H9 (cell line): ENCODE results near the gene HES4. TPM values are rescaled to one million over a fixed set of nuclear protein-coding genes. Genes with fewer than 3 reads are reported as not detected.
"Not testable (repeated sequence)": the region's sequence is repeated elsewhere in the genome, so short reads cannot be mapped to it uniquely, and the experiment has no call there.

Experiments used
- DNase-seq: peaks from one replicate; pipeline ENCODE4 v3.0.0-alpha.2; 2017
- H2AFZ ChIP-seq: one replicate; pipeline ENCODE4 v1.6.1; 2013; ENCODE audit warnings: mild to moderate bottlenecking, low read length, control low read depth, moderate library complexity
- H2AK5ac ChIP-seq: 2 replicates; pipeline ENCODE4 v1.6.1; 2013; ENCODE audit warnings: low read length, control low read depth, mixed read lengths; ENCODE audit not compliant: insufficient read length
- H2BK120ac ChIP-seq: one replicate; pipeline ENCODE4 v1.6.1; 2013; ENCODE audit warnings: low read depth, mild to moderate bottlenecking, low read length, control low read depth, inconsistent platforms; ENCODE audit not compliant: poor library complexity, severe bottlenecking
- H2BK12ac ChIP-seq: 2 replicates; pipeline ENCODE4 v1.6.1; 2013; ENCODE audit warnings: low read length, control low read depth, mixed read lengths, low read depth; ENCODE audit not compliant: insufficient read length
- H2BK15ac ChIP-seq: 2 replicates; pipeline ENCODE4 v1.6.1; 2013; ENCODE audit warnings: low read depth, low read length, control low read depth
- H2BK20ac ChIP-seq: one replicate; pipeline ENCODE4 v1.6.1; 2013; ENCODE audit warnings: low read depth, mild to moderate bottlenecking, low read length, control low read depth, inconsistent platforms; ENCODE audit not compliant: poor library complexity, severe bottlenecking
- H2BK5ac ChIP-seq: 2 replicates; pipeline ENCODE4 v1.6.1; 2013; ENCODE audit warnings: low read length, control low read depth, mixed read lengths; ENCODE audit not compliant: insufficient read length
- H3K14ac ChIP-seq: 2 replicates; pipeline ENCODE4 v1.6.1; 2013; ENCODE audit warnings: low read length, control low read depth; ENCODE audit not compliant: insufficient read depth
- H3K18ac ChIP-seq: 2 replicates; pipeline ENCODE4 v1.6.1; 2013; ENCODE audit warnings: low read depth, mild to moderate bottlenecking, mixed read lengths, low read length, control low read depth; ENCODE audit not compliant: insufficient read length
- H3K23ac ChIP-seq: 2 replicates; pipeline ENCODE4 v1.6.1; 2013; ENCODE audit warnings: low read length, control low read depth, mixed read lengths, low read depth; ENCODE audit not compliant: insufficient read length
- H3K23me2 ChIP-seq: 2 replicates; pipeline ENCODE4 v1.6.1; 2013; ENCODE audit warnings: low read depth, mild to moderate bottlenecking, mixed read lengths, low read length, control low read depth; ENCODE audit not compliant: insufficient read length, poor library complexity, severe bottlenecking
- H3K27ac ChIP-seq: 2 replicates; pipeline ENCODE4 v1.5.1; 2013; ENCODE audit warnings: low read length, control low read depth, mixed read lengths, low read depth; ENCODE audit not compliant: insufficient read length
- H3K27me3 ChIP-seq: 2 replicates; pipeline ENCODE4 v1.6.1; 2013; ENCODE audit warnings: low read length, control low read depth, inconsistent platforms; ENCODE audit not compliant: insufficient read depth
- H3K4ac ChIP-seq: 2 replicates; pipeline ENCODE4 v1.6.1; 2013; ENCODE audit warnings: low read depth, mild to moderate bottlenecking, control low read depth, inconsistent platforms, low read length, moderate library complexity
- H3K4me1 ChIP-seq: 2 replicates; pipeline ENCODE4 v1.6.1; 2013; ENCODE audit warnings: low read length, control low read depth, inconsistent platforms; ENCODE audit not compliant: insufficient read depth
- H3K4me2 ChIP-seq: 2 replicates; pipeline ENCODE4 v1.6.1; 2013; ENCODE audit warnings: low read length, control low read depth, mixed read lengths; ENCODE audit not compliant: insufficient read length, insufficient read depth
- H3K56ac ChIP-seq: 2 replicates; pipeline ENCODE4 v1.6.1; 2013; ENCODE audit warnings: low read depth, mild to moderate bottlenecking, mixed read lengths, low read length, control low read depth; ENCODE audit not compliant: insufficient read length
- H3K79me1 ChIP-seq: 2 replicates; pipeline ENCODE4 v1.6.1; 2013; ENCODE audit warnings: low read depth, mild to moderate bottlenecking, moderate library complexity, low read length, control low read depth, inconsistent platforms; ENCODE audit not compliant: insufficient read depth, poor library complexity, severe bottlenecking
- H3K79me2 ChIP-seq: 2 replicates; pipeline ENCODE4 v1.6.1; 2013; ENCODE audit warnings: low read length, control low read depth, inconsistent platforms; ENCODE audit not compliant: insufficient read depth
- H3K9ac ChIP-seq: 2 replicates; pipeline ENCODE4 v1.6.1; 2013; ENCODE audit warnings: low read length, control low read depth, mixed read lengths; ENCODE audit not compliant: insufficient read length; ENCODE audit errors: extremely low read depth
- H3K9me3 ChIP-seq: one replicate; pipeline ENCODE4 v1.6.1; 2013; ENCODE audit warnings: low read depth, low read length, inconsistent platforms; ENCODE audit not compliant: control insufficient read depth
- H3T11ph ChIP-seq: one replicate; pipeline ENCODE4 v1.6.1; 2013; ENCODE audit warnings: mild to moderate bottlenecking, low read length, control low read depth, inconsistent platforms
- H4K20me1 ChIP-seq: one replicate; pipeline ENCODE4 v1.6.1; 2013; ENCODE audit not compliant: control insufficient read depth, insufficient read length, insufficient read depth
- H4K5ac ChIP-seq: 2 replicates; pipeline ENCODE4 v1.6.1; 2013; ENCODE audit warnings: low read depth, mild to moderate bottlenecking, mixed read lengths, low read length, control low read depth; ENCODE audit not compliant: insufficient read length
- H4K8ac ChIP-seq: replicated peaks from 2 replicates; pipeline ENCODE4 v1.6.1; 2013; ENCODE audit warnings: low read length, control low read depth, mixed read lengths, low read depth; ENCODE audit not compliant: insufficient read length
- H4K91ac ChIP-seq: 2 replicates; pipeline ENCODE4 v1.6.1; 2013; ENCODE audit warnings: low read depth, mild to moderate bottlenecking, moderate library complexity, mixed read lengths, low read length, control low read depth; ENCODE audit not compliant: insufficient read length
- H3K27ac Mint-ChIP-seq, 3 experiments: 2 replicates in 2 of 3; 3 replicates in 1 of 3; pipeline ENCODE4 v1.8.0; 2020 to 2021; ENCODE audit warnings: mixed read lengths in 3 of 3, mild to moderate bottlenecking in 1 of 3, moderate library complexity in 1 of 3
- H3K27me3 Mint-ChIP-seq: 2 replicates; pipeline ENCODE4 v1.8.0; 2021; ENCODE audit warnings: low read depth, mild to moderate bottlenecking, moderate library complexity, mixed read lengths
- H3K36me3 Mint-ChIP-seq, 3 experiments: 2 replicates in 2 of 3; 3 replicates in 1 of 3; pipeline ENCODE4 v1.8.0; 2020 to 2021; ENCODE audit warnings: low read depth in 3 of 3, mixed read lengths in 3 of 3; ENCODE audit not compliant: insufficient read depth in 1 of 3
- H3K4me1 Mint-ChIP-seq, 2 experiments: 2 replicates each; pipeline ENCODE4 v1.8.0; 2020; ENCODE audit warnings: mixed read lengths in 2 of 2
- H3K4me3 Mint-ChIP-seq, 2 experiments: 2 replicates in 1 of 2; 3 replicates in 1 of 2; pipeline ENCODE4 v1.8.0; 2020 to 2021; ENCODE audit warnings: mild to moderate bottlenecking in 2 of 2, mixed read lengths in 2 of 2, moderate library complexity in 1 of 2
- H3K9me3 Mint-ChIP-seq, 2 experiments: 2 replicates in 1 of 2; 3 replicates in 1 of 2; pipeline ENCODE4 v1.8.0; 2020; ENCODE audit warnings: mild to moderate bottlenecking in 2 of 2, mixed read lengths in 2 of 2, moderate library complexity in 1 of 2
- WGBS: extraction: QIAGEN DNeasy Blood & Tissue Kit; methylation state at CpG from one replicate; pipeline ENCODE4 v1.1.7; 2013; ENCODE audit warnings: missing lambda C conversion rate, low lambda C conversion rate, mixed read lengths; ENCODE audit not compliant: insufficient read length; ENCODE audit errors: extremely low coverage; 5-methylcytosine and 5-hydroxymethylcytosine counted together
- total RNA-seq: library from RNA; stranded (reverse); gene quantifications from 2 replicates; pipeline ENCODE4 v1.2.1, GENCODE V29; 2021

HES4 gene
- total RNA-seq, 1 experiment from 2014 or later = 4.0 TPM

DNA sequence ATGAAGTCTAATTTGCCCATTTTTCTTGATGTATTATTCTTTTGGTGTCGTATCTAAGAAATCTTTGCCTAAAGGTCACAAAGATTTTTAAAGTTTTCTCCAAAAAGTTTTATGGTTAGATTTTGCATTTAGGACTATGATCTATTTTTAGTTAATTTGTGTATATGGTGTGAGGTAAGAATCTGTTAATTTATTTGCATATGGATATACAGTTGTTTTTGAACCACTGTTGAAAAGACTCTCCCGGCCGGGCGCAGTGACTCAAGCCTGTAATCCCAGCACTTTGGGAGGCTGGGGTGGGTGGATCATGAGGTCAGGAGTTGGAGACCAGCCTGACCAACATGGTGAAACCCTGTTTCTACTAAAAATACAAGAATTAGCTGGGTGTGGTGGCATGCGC is 11.8 kb downstream of the HES4 start:
- H3K18ac ChIP-seq, H2BK120ac ChIP-seq, H3K9ac ChIP-seq, H2BK15ac ChIP-seq, DNase-seq, H3K79me2 ChIP-seq, H2AK5ac ChIP-seq, H3K14ac ChIP-seq, H3K27ac ChIP-seq, H2BK20ac ChIP-seq, H3K23ac ChIP-seq, H3K4me3 Mint-ChIP-seq, H3K79me1 ChIP-seq, H4K20me1 ChIP-seq, H4K5ac ChIP-seq, H4K91ac ChIP-seq, H3K27ac Mint-ChIP-seq, H4K8ac ChIP-seq, H2BK12ac ChIP-seq, H2BK5ac ChIP-seq, H3K4me2 ChIP-seq, H3K56ac ChIP-seq, H3K4ac ChIP-seq, H3K4me1 Mint-ChIP-seq, H3K36me3 Mint-ChIP-seq, H3K9me3 ChIP-seq, H3K4me1 ChIP-seq, H3K23me2 ChIP-seq, H3T11ph ChIP-seq, H2AFZ ChIP-seq, H3K27me3 ChIP-seq: not testable (repeated sequence)
- peaks cover 95% of the 10 kb centered on the region for H3K27me3 Mint-ChIP-seq
- no CpG with 5 or more reads among the region's 5 CpGs for WGBS
- H3K9me3 Mint-ChIP-seq = peaks cover 21 to 23% of the 10 kb centered on the region in 2 experiments
